SK-N-SH (cell line): ENCODE data around the gene ITGA8.

Experiments used
- EP300 ChIP-seq, 2 experiments: IDR thresholded peaks; 2 replicates each; pipeline versions ENCODE4 v1.4.0 to v1.6.1; 2012; ENCODE audit warnings: borderline replicate concordance in 1 of 2, low read depth in 1 of 2, low read length in 1 of 2
- MXI1 ChIP-seq: IDR thresholded peaks from 2 replicates; pipeline ENCODE4 v1.6.1; 2012; ENCODE audit warnings: mild to moderate bottlenecking, low read depth, low read length, improper control_type of control experiment
- POLR2AphosphoS5 ChIP-seq: IDR thresholded peaks from 2 replicates; pipeline ENCODE4 v1.6.1; 2012; ENCODE audit warnings: low read depth, low read length
- TF ChIP-seq, protein P1 (sequence below): fragments of 200-600 bp; sonication (generic); IDR thresholded peaks from 2 replicates; pipeline ENCODE4 v1.6.1; 2017; ENCODE audit warnings: antibody characterized with exemption, mild to moderate bottlenecking, moderate library complexity

DNA sequence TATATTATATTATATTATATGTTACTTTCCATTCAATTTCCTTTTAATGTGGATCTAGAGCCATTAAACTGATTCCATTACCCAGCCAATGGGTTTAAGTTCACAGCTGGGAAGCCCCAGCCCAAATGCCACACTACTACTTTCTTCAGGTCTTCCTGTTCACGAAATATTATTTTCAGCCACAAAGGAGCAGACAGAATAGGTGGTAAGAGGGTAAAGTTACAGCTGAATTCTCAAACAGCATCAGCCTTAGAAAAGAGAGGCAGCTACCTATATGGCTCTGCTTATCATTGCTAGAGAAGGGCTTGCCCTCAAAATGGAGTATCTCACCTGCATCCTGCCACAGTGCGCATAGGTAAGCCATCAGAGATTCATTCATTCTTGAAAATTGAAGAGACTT, 128.3 kb downstream of the ITGA8 start:
- TF ChIP-seq, protein P1, sequence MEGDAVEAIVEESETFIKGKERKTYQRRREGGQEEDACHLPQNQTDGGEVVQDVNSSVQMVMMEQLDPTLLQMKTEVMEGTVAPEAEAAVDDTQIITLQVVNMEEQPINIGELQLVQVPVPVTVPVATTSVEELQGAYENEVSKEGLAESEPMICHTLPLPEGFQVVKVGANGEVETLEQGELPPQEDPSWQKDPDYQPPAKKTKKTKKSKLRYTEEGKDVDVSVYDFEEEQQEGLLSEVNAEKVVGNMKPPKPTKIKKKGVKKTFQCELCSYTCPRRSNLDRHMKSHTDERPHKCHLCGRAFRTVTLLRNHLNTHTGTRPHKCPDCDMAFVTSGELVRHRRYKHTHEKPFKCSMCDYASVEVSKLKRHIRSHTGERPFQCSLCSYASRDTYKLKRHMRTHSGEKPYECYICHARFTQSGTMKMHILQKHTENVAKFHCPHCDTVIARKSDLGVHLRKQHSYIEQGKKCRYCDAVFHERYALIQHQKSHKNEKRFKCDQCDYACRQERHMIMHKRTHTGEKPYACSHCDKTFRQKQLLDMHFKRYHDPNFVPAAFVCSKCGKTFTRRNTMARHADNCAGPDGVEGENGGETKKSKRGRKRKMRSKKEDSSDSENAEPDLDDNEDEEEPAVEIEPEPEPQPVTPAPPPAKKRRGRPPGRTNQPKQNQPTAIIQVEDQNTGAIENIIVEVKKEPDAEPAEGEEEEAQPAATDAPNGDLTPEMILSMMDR = no peak
- TF ChIP-seq POLR2AphosphoS5 = no peak
- TF ChIP-seq MXI1 = no peak
- TF ChIP-seq EP300 (IDR thresholded peaks at IDR 0.05; ENCODE audit: borderline replicate concordance in 1 of 2, low read depth in 1 of 2, low read length in 1 of 2) = no peak
